BE2C (cell line): ENCODE results near the gene CXCL12.

Experiments
- DNase-seq: peaks from one replicate; pipeline ENCODE4 v3.0.0-alpha.2; 2020
- H3K27me3 ChIP-seq: fragments of 250-450 bp; sonication (Bioruptor Pico); 2 replicates; pipeline ENCODE4 v1.5.1; 2020; ENCODE audit warnings: mild to moderate bottlenecking
- H3K36me3 ChIP-seq: fragments of 250-450 bp; sonication (Bioruptor Pico); 2 replicates; pipeline ENCODE4 v1.5.1; 2020; ENCODE audit warnings: mild to moderate bottlenecking
- H3K4me1 ChIP-seq: fragments of 250-450 bp; sonication (Bioruptor Pico); 2 replicates; pipeline ENCODE4 v1.5.1; 2020
- H3K4me3 ChIP-seq: 2 replicates; pipeline ENCODE4 v1.5.1; 2011; ENCODE audit warnings: low read depth, low read length
- H3K9me3 ChIP-seq: fragments of 250-450 bp; sonication (Bioruptor Pico); 2 replicates; pipeline ENCODE4 v1.5.1; 2020
- CTCF ChIP-seq: IDR thresholded peaks from 2 replicates; pipeline ENCODE4 v1.5.1; 2012; ENCODE audit warnings: mild to moderate bottlenecking, low read depth, low read length

Gene CXCL12

GRCh38 chr10:44424298-44424697 lies 39.4 kb upstream of the CXCL12 start:
- Histone ChIP-seq H3K4me1 (no peaks in the 10 kb centered on the region), H3K9me3 (no peaks in the 10 kb centered on the region), H3K27me3 (no peaks in the 10 kb centered on the region), H3K4me3 (no peak overlapping the region), H3K36me3 (no peaks in the 10 kb centered on the region)
- TF ChIP-seq CTCF = no peak
- no peak for DNase-seq

- Histone ChIP-seq H3K27me3 (no peaks in the 10 kb centered on the region), H3K36me3 (no peaks in the 10 kb centered on the region), H3K4me1 (no peaks in the 10 kb centered on the region), H3K9me3 (no peaks in the 10 kb centered on the region), H3K4me3 (no peak overlapping the region)
- DNase-seq = no peak
- no peak for TF ChIP-seq CTCF
Observed at GRCh38 chr10:44422570-44423101, 37.7 kb upstream of the CXCL12 start.

GRCh38 chr10:44422153-44422552 lies 37.3 kb upstream of the CXCL12 start:
- Histone ChIP-seq H3K4me1 (no peaks in the 10 kb centered on the region), H3K27me3 (no peaks in the 10 kb centered on the region), H3K4me3 (no peak overlapping the region), H3K36me3 (no peaks in the 10 kb centered on the region), H3K9me3 (no peaks in the 10 kb centered on the region)
- no peak for TF ChIP-seq CTCF
- DNase-seq = no peak

- no peak for TF ChIP-seq CTCF
- Histone ChIP-seq H3K4me3 (no peak overlapping the region), H3K36me3 (no peaks in the 10 kb centered on the region), H3K4me1 (no peaks in the 10 kb centered on the region), H3K9me3 (no peaks in the 10 kb centered on the region), H3K27me3 (no peaks in the 10 kb centered on the region)
- no peak for DNase-seq
Observed at GRCh38 chr10:44419790-44420549, 35.1 kb upstream of the CXCL12 start.

GRCh38 chr10:44418637-44419036 lies 33.7 kb upstream of the CXCL12 start:
- Histone ChIP-seq H3K4me3 (no peak overlapping the region), H3K4me1 (no peaks in the 10 kb centered on the region), H3K27me3 (no peaks in the 10 kb centered on the region), H3K36me3 (no peaks in the 10 kb centered on the region), H3K9me3 (no peaks in the 10 kb centered on the region)
- no peak for DNase-seq
- TF ChIP-seq CTCF = no peak

- no peak overlapping the region for H3K4me3 ChIP-seq
- no peaks in the 10 kb centered on the region for H3K9me3 ChIP-seq
- TF ChIP-seq CTCF = no peak
- no peaks in the 10 kb centered on the region for H3K27me3 ChIP-seq
- no peak for DNase-seq
- H3K4me1 ChIP-seq = no peaks in the 10 kb centered on the region
- no peaks in the 10 kb centered on the region for H3K36me3 ChIP-seq
Observed at GRCh38 chr10:44417761-44418160, 32.9 kb upstream of the CXCL12 start.
